ENCODE data around the gene KDM2A. TPM values are rescaled to one million over a fixed set of nuclear protein-coding genes. Genes with fewer than 3 reads are reported as not detected.

Gene KDM2A
- total RNA-seq, 4 donors from 2014 or later = 33.4 to 84.7 (median 64.8) TPM

- no peak for DNase-seq
- intact Hi-C loops (cut with DNase I) = no loop called here
- no peak overlapping the region for H3K27ac ChIP-seq
- WGBS, 2 donors = 80 to 94% methylated on average over 12 to 14 of the region's 19 CpGs
- TF ChIP-seq POLR2A (IDR thresholded peaks at IDR 0.05) (no peak), CTCF (IDR thresholded peaks at IDR 0.05) (no peak)
- no peaks in the 10 kb centered on the region for H3K9me3 ChIP-seq
- no peaks in the 10 kb centered on the region for H3K27me3 ChIP-seq
- H3K4me1 ChIP-seq = peaks cover 42 to 76% (median 47%) of the 10 kb centered on the region in 3 donors
- H3K36me3 ChIP-seq = peaks cover under 1 to 52% (median 27%) of the 10 kb centered on the region in 3 donors
- H3K4me3 ChIP-seq = no peak overlapping the region
Measured at GRCh38 chr11:67306769-67307544, 187.9 kb downstream of the KDM2A start.

- H3K9me3 ChIP-seq = no peaks in the 10 kb centered on the region
- peaks cover 41 to 76% (median 46%) of the 10 kb centered on the region in 3 donors for H3K4me1 ChIP-seq
- intact Hi-C loops (cut with DNase I) = no loop called here
- no peak for TF ChIP-seq CTCF (IDR thresholded peaks at IDR 0.05)
- TF ChIP-seq POLR2A (IDR thresholded peaks at IDR 0.05) = no peak
- H3K4me3 ChIP-seq = no peak overlapping the region
- H3K36me3 ChIP-seq = peaks cover 0 to 52% (median 27%) of the 10 kb centered on the region in 3 donors
- WGBS, 2 donors = 86 to 96% methylated on average over 3 to 5 of the region's 12 CpGs
- no peaks in the 10 kb centered on the region for H3K27me3 ChIP-seq
- no peak overlapping the region for H3K27ac ChIP-seq
- no peak for DNase-seq
Measured at GRCh38 chr11:67307545-67308001, 188.5 kb downstream of the KDM2A start.

Other genes with a start within 250 kb of the KDM2A start
- 10 to 100 TPM; 13.5 to 43.0 (median 27.5) TPM for gene PC, start 160.9 kb upstream of the KDM2A start, total RNA-seq
- gene C11orf86, start 144.0 kb upstream of the KDM2A start, total RNA-seq = not detected
- 1 to 10 TPM in 2 of 4 donors, under 1 TPM in 2; 0.76 to 1.7 (median 0.99) TPM for gene SYT12, start 96.1 kb upstream of the KDM2A start, total RNA-seq
- 100 to 1,000 TPM; 122 to 219 (median 169) TPM for gene RHOD, start 62.4 kb upstream of the KDM2A start, total RNA-seq
- 10 to 100 TPM; 54.1 to 93.2 (median 68.5) TPM for gene GRK2, start 147.2 kb downstream of the KDM2A start, total RNA-seq
- gene ANKRD13D, start 170.0 kb downstream of the KDM2A start, total RNA-seq = 10 to 100 TPM; 27.4 to 50.6 (median 41.6) TPM
- 10 to 100 TPM; 51.4 to 78.4 (median 64.8) TPM for gene SSH3, start 184.3 kb downstream of the KDM2A start, total RNA-seq
- gene POLD4, start 234.3 kb downstream of the KDM2A start, total RNA-seq = 100 to 1,000 TPM in 1 of 4 donors, 10 to 100 TPM in 3; 62.6 to 113 (median 74.7) TPM